G401 (cell line): ENCODE measurements around the gene COL3A1. TPM values are rescaled to one million over a fixed set of nuclear protein-coding genes. Genes with fewer than 3 reads are reported as not detected.
A peak's percentile ranks its signal among the peaks of the same experiment; 100 is the strongest.

Experiments used
- DNase-seq: peaks from one replicate; pipeline ENCODE4 v3.0.0-alpha.2; 2015; ENCODE audit warnings: low spot score
- in situ Hi-C: cut with HindIII; loops from 2 replicates; pipeline ENCODE4 v1.10.0; 2016; ENCODE audit warnings: low sequenced_read_pairs, mixed read lengths
- total RNA-seq: library from RNA; depleted of rRNA; stranded (reverse); fragments of >200 nt; shearing (Covaris generic); gene quantifications from 2 replicates; pipeline ENCODE4 v1.2.3, GENCODE V29; 2014

The COL3A1 gene
- total RNA-seq, 1 experiment from 2014 or later: 349 TPM

- in situ Hi-C loops: no loop called here
- no peak for DNase-seq
These were observed 2.7 kb upstream of the COL3A1 start for GRCh38 chr2:188971432-188971861.

- DNase-seq: no peak
- in situ Hi-C loops: no loop called here
These were observed 532 bp upstream of the COL3A1 start for GRCh38 chr2:188973641-188974040.

- peak; percentile 43 for DNase-seq
- in situ Hi-C loops: no loop called here
These were observed 1.4 kb downstream of the COL3A1 start for GRCh38 chr2:188975497-188976102.

- DNase-seq: no peak
- in situ Hi-C loops: no loop called here
These were observed 2.5 kb downstream of the COL3A1 start for GRCh38 chr2:188976545-188977268.

- in situ Hi-C loops: no loop called here
- DNase-seq: no peak
These were observed 3.1 kb downstream of the COL3A1 start for GRCh38 chr2:188977317-188977716.

- in situ Hi-C loops: no loop called here
- peak; percentile 48 for DNase-seq
These were observed 4.3 kb downstream of the COL3A1 start for GRCh38 chr2:188978291-188979081.

DNA sequence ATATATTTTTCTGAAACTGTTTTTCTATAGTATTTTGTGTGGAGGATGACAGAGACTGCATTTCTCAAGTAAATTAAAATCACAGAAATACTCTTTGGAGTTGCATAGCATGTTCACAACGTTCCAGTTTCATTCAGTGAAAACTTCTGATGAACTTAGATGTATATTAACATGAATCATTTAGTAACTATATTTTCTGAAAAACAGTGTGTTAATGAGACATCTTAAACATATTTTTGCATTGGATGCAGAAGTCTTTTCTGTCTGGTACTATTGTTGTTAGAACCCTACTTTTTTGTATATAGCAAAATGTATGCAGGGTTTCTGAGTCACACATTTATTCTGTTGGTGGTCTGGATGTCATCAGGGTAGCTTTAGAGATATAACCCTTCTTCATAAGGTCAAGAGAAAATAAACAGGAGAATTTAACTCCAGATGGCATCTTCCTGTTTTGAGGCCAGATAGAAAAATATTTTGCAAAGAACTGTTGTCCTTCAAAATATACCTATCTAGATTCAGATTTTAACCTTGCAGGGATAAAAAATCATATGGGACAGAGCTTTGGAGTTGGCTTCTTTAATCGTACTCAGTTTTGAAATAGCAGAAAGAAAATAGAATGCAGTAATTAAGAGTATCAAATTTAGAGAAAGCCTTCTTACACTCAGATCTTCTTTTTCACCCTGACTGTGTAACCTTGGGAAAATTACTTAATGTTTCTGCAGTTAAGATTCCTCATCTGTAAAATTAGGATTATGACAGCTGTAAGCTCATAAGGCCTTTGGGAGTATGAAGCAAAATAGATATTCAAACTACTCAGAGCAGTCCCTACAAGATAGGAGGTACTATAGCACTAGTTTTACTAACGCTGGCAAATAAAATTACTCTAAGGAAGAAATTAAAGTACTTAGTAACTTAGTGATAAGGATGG lies 5.3 kb downstream of the COL3A1 start:
- DNase-seq: no peak
- in situ Hi-C loops: no loop called here

DNA sequence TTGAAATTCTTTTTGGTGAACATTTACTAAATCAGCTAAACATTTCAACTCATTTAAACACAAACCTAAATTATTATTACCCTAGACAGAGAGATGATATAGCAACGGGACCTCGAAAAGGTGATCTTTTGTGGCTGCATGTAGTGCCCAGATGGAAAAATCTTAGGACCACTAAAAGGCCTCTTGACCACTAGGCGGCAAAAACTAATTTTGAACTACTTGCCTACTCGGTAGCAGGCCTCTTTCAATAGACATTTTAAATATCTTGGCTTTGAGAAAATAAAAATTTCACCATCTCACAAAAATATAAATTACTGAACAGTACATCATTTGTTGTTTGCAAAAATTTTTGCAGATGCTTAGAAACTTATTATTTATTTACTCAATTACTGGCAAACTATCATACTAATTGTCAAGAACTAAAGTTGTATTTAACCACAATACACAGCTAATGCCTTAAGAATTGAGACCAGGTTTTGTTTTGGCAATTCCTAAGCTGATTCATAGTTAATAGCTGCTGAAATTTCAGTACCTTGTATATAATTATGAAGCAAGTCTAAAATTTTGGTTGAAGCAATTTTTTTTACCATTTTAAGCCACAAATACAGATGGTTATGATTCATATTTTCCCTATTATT lies 9.4 kb downstream of the COL3A1 start:
- DNase-seq: no peak
- in situ Hi-C loops: no loop called here

GRCh38 chr2:188984065-188984491 lies 9.9 kb downstream of the COL3A1 start:
- in situ Hi-C loops: no loop called here

GRCh38 chr2:188984680-188985079 lies 10.5 kb downstream of the COL3A1 start:
- DNase-seq: no peak
- in situ Hi-C loops: no loop called here

More at GRCh38 chr2:188984065-188984491, 9.9 kb downstream of the COL3A1 start:
- DNase-seq: no peak

DNA sequence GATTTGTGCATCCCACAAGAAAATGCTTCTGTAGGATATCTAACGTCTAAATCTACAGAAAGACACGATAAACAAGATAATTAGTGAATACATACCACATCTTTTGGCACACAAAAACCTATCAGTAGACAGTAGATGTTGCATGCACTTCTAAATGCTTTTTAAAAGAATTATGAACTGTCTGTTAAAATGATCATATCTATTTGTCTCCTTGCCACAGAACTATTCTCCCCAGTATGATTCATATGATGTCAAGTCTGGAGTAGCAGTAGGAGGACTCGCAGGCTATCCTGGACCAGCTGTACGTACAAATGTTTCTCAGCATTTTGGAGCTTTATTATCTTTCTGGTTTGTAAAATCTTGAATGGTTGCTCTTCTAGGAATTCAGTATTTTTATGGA lies 12.7 kb downstream of the COL3A1 start:
- in situ Hi-C loops: no loop called here
- no peak for DNase-seq

DNA sequence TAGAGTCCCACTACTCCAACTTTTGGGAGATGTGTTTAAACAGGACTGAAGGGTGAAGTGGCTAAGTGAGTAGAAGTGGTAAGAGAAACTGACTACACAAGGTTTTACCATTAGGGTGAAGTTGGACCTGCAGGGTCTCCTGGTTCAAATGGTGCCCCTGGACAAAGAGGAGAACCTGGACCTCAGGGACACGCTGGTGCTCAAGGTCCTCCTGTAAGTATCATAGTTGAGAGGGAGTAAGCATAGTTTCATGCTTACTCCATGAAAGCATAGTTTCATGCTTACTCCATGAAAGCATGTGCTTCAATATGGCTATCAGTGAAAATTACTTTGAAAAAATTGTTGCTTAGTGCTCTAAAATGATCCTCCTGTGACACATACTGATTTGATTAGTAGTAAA lies 19.1 kb downstream of the COL3A1 start:
- in situ Hi-C loops: no loop called here
- DNase-seq: no peak

GRCh38 chr2:188997263-188997662 lies 23.1 kb downstream of the COL3A1 start:
- DNase-seq: no peak
- in situ Hi-C loops: no loop called here

GRCh38 chr2:189000221-189000620 lies 26.0 kb downstream of the COL3A1 start:
- no peak for DNase-seq
- in situ Hi-C loops: no loop called here

- no peak for DNase-seq
- in situ Hi-C loops: no loop called here
These were observed 27.9 kb downstream of the COL3A1 start for GRCh38 chr2:189002079-189002478.

GRCh38 chr2:189008555-189009262 lies 34.5 kb downstream of the COL3A1 start:
- no peak for DNase-seq
- in situ Hi-C loops: no loop called here

DNA sequence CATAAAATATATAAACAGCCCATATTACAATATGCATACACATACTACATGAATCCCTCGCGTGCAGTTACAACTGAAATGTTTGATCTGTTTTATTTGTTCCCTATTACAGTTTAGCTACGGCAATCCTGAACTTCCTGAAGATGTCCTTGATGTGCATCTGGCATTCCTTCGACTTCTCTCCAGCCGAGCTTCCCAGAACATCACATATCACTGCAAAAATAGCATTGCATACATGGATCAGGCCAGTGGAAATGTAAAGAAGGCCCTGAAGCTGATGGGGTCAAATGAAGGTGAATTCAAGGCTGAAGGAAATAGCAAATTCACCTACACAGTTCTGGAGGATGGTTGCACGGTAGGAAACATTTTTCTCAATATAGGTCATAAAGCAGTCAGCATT lies 36.4 kb downstream of the COL3A1 start:
- in situ Hi-C loops: no loop called here
- DNase-seq: no peak

GRCh38 chr2:189012351-189012750 lies 38.2 kb downstream of the COL3A1 start:
- in situ Hi-C loops: no loop called here
- no peak for DNase-seq
